ENCODE measurements around the gene PAX3.

The PAX3 gene

DNA sequence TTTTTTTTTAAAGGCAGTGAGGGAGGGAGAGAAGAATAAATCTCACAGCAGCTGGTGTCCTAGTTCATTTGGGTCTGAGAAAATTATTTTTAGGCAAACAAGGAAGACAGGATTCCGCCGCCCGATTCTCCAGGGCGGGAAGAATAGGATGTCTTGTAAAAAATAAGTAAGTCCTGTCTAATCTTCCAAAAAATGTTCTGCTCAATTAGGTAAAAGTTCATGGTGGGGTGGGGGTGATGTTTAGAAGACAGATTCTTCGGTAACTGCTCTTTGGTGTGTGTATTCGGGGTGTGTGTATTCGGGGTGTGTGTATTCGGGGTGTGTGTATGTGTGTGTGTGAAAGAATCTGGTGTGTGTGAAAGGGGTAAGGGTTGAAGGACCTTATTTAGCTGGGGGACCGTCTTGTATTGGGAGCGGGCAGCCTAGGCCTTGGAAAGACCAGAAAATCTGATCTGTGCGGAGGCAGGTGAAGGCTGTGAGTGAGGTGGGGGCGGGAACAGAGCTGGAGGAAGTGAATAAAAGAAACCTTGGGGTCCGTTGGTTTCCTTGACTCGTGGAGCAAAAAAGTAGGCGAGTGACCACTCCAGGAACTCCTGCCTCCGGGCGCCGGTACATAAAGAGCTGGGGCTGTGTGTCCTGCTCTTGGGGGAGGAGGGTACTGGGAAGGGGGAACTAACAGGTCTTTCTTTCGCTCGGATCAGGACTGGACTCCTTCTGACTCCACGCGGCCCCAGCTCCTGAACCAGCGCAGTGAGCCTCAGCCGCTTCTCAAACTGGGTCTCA is 4.4 kb upstream of the PAX3 start:
- H3K4me3 ChIP-seq (ENCODE audit: low read depth, low read length), result peak overlapping the region; percentile 25
- DNase-seq (ENCODE audit: low read depth), result no peak
- TF ChIP-seq, protein P1, sequence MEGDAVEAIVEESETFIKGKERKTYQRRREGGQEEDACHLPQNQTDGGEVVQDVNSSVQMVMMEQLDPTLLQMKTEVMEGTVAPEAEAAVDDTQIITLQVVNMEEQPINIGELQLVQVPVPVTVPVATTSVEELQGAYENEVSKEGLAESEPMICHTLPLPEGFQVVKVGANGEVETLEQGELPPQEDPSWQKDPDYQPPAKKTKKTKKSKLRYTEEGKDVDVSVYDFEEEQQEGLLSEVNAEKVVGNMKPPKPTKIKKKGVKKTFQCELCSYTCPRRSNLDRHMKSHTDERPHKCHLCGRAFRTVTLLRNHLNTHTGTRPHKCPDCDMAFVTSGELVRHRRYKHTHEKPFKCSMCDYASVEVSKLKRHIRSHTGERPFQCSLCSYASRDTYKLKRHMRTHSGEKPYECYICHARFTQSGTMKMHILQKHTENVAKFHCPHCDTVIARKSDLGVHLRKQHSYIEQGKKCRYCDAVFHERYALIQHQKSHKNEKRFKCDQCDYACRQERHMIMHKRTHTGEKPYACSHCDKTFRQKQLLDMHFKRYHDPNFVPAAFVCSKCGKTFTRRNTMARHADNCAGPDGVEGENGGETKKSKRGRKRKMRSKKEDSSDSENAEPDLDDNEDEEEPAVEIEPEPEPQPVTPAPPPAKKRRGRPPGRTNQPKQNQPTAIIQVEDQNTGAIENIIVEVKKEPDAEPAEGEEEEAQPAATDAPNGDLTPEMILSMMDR (IDR thresholded peaks at IDR 0.05; ENCODE audit: low read depth, low read length, missing control alignments), result no peak
- in situ Hi-C loops (cut with HindIII; ENCODE audit: low sequenced_read_pairs), result loop anchor here (25.0 kb wide), 2 partner anchors 266 to 309 kb away; no protein-coding TSS in a partner anchor

DNA sequence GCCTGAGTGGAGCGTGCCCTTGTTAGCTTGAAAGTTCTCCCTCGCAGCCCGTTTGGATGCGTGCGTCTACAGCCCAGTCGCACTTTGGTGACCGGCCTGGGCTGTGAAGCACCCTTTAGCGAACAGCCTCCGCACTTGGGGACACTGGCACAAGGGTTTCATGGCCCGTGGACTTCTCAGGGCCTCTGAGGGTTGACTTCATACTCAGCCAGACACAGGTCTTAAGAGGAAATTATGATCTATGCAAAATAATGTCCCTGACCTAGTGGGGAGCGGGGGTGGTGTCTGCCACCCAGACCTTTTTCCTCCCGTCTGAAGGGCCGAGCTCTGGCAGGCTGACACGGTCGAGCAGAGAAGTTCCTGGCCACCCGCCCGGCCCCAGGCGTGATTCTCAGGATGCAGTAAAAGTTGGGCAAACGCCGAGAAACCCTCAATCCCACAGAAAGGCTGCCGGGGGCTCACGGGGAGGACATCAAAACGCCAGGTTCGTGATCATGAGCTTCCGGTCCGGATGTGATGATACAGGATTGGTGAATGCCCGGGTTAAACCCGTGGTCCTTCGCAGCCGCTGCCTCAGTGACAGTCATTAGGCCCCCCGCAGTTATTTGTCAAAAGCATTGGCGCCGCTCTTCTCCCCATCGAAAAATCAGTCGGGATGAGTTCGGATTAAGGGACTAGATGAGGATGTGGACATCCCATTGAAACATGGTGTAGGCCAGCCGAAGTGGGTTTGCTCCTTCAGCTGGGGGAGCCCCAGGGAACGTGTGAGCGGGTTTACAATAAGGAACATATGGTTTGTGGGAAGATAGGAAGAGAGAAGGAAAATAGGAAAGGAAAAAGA is 3.6 kb upstream of the PAX3 start:
- DNase-seq (ENCODE audit: low read depth), result no peak
- in situ Hi-C loops (cut with HindIII; ENCODE audit: low sequenced_read_pairs), result loop anchor here (25.0 kb wide), 2 partner anchors 265 to 310 kb away; no protein-coding TSS in a partner anchor
- H3K4me3 ChIP-seq (ENCODE audit: low read depth, low read length), result no peak overlapping the region
- TF ChIP-seq, protein P1 (IDR thresholded peaks at IDR 0.05; ENCODE audit: low read depth, low read length, missing control alignments), result no peak

DNA sequence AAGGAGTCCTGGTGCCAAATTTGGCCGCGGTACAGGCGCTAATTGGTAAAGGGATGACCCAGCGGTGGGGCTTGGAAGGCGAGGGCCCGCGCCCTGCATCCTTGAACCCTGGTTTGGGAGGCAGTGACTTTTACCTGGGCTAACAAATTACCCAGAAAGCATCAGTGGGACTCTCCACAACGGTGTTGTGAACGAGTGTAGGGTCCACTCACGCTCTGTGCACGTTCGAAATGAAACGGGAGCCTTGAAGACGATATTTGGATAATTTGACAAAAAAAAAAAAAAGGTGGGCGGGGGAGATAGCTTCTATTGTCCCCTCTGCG is 3.0 kb upstream of the PAX3 start:
- no peak for DNase-seq (ENCODE audit: low read depth)
- H3K4me3 ChIP-seq (ENCODE audit: low read depth, low read length), result peak overlapping the region; percentile 96
- in situ Hi-C loops (cut with HindIII; ENCODE audit: low sequenced_read_pairs), result loop anchor here (25.0 kb wide), 2 partner anchors 264 to 311 kb away; no protein-coding TSS in a partner anchor
- TF ChIP-seq, protein P1 (IDR thresholded peaks at IDR 0.05; ENCODE audit: low read depth, low read length, missing control alignments), result no peak

DNA sequence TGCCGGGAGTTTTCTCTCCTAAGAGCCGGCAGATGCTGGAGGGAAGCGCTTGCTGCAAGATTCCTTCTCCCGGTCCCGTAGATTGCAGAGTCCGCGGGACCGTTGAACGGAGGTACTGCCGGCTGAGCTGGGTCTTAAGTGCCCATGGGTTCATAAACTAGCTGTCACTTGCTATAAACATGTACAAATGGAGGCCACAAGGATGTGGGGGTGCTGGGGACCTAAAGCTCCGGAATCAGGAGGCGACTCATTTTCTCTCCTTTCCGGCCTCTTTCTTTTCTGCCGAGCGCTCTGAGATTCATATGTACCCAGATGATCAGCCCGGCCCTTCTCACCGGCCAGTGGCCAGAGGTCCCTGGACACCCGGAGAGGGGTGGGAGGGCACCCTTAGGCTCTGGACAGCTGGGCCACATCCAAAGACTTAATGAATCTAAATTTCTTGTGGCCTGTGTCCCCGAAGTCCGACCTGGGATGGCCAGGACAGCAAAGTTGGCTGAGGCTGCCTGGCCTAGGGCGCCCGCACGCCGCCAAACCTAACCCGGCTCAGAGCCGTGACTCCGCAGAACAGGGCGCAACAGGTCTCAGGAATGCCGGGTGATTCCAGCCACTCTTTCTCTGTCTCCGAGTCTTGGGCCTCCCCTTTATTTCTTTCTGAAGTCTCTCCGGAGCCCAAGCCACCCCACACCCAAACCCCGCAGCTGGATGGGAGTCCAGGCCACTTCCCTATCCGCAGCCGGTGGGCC is 2.4 kb upstream of the PAX3 start:
- H3K4me3 ChIP-seq (ENCODE audit: low read depth, low read length), result peak overlapping the region; percentile 96
- TF ChIP-seq, protein P1 (IDR thresholded peaks at IDR 0.05; ENCODE audit: low read depth, low read length, missing control alignments), result no peak
- in situ Hi-C loops (cut with HindIII; ENCODE audit: low sequenced_read_pairs), result loop anchor here (25.0 kb wide), 2 partner anchors 264 to 311 kb away; no protein-coding TSS in a partner anchor
- DNase-seq (ENCODE audit: low read depth), result no peak

DNA sequence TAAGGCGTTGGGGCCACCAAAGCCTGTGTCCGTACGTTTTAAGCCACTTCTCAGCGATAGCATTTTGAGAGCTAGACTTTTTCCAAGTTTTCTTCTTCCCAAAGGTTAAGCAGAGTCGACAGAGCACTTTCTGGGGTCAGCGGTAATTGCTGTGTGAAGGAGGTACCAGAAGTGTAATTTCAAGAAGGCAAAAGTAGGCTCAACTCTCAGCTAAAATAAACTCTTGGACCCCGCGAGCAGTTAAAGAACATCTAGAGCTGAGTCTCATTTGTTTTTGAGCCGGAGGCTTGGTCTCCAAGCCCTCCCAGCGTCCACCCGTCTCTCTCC is 1.9 kb upstream of the PAX3 start:
- in situ Hi-C loops (cut with HindIII; ENCODE audit: low sequenced_read_pairs), result loop anchor here (25.0 kb wide), 2 partner anchors 263 to 312 kb away; no protein-coding TSS in a partner anchor

More for the DNA sequence above, 1.9 kb upstream of the PAX3 start:
- H3K4me3 ChIP-seq (ENCODE audit: low read depth, low read length), result peak overlapping the region; percentile 96
- DNase-seq (ENCODE audit: low read depth), result no peak
- TF ChIP-seq, protein P1 (IDR thresholded peaks at IDR 0.05; ENCODE audit: low read depth, low read length, missing control alignments), result no peak

Data from astrocyte of the cerebellum (primary cell).